OCI-M1 (cell line): ENCODE measurements around the gene IGFBP4.

ENCODE experiments used
- DNase-seq: peaks from one replicate; lab custom pipeline; 2025; lab: John Stamatoyannopoulos, UW

The IGFBP4 gene

DNA sequence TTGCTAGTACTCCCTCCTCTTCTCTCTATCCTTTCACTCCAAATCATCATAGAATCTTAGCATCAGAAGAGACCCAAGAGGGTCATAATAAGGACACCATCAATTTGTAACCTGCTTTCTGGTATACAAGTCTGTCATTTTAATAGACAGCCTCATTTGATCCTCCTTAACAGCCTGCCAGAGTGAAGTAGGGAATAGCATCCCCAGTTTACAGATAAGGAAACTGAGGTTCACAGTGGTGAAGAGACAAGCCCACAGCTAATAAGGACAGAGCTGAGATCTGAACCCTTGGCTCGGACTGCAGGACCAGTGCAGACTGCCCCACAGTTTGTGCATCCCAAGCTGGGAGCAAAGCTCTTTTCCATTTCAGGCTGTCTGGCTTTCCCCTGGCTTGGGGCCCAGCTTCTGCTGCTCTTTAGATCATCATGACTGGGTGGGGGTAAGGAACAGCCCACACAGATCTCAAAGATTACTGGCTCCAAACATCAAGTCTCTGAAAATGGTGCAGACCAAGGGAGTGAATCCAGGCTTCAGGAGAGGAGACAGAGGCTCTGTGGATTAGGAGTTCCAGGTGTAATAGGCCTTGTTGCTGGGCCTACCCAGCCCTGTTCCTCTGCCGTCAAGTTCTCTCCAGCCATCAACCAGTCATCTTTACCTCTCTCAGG lies 10.3 kb upstream of the IGFBP4 start:
- no peak for DNase-seq

GRCh38 chr17:40433551-40434415 lies 9.5 kb upstream of the IGFBP4 start:
- peak; percentile 70 for DNase-seq

- DNase-seq, result no peak
These were observed 6.6 kb upstream of the IGFBP4 start for GRCh38 chr17:40436636-40437035.

GRCh38 chr17:40437095-40437732 lies 6.0 kb upstream of the IGFBP4 start:
- DNase-seq, result peak; percentile 76

- no peak for DNase-seq
These were observed 3.1 kb upstream of the IGFBP4 start for GRCh38 chr17:40440166-40440565.

GRCh38 chr17:40442392-40443195 lies 656 bp upstream of the IGFBP4 start:
- DNase-seq, result peak; percentile 78

- no peak for DNase-seq
These were observed 994 bp downstream of the IGFBP4 start for GRCh38 chr17:40443988-40444899.

GRCh38 chr17:40445751-40446468 lies 2.7 kb downstream of the IGFBP4 start:
- DNase-seq, result peak; percentile 34

DNA sequence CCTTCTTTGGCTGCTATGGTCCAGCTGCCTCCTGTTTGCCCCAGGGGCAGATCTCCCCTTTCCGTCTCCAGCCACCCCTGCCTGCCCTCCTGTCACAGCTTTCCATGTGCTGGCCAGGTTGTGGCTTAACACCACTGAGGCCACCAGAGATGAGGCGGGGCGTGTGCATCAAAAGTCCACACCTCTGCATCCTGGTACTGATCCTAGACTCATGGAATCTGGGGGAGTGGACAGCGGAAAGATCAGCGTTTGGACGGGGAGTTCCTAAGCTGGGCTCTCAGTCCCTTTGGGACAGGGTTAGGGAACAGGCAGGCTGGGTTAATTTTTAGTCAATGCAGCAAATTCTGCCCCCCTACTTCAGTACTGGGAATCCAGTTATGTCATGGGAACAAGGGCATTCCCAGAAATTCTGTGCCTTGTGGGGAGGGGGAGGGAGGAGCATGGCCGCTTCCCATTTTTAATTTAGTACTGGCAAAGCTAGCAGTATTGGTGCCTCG lies 3.9 kb downstream of the IGFBP4 start:
- DNase-seq, result no peak

- DNase-seq, result no peak
These were observed 4.6 kb downstream of the IGFBP4 start for GRCh38 chr17:40447806-40448205.

GRCh38 chr17:40448213-40448638 lies 5.0 kb downstream of the IGFBP4 start:
- no peak for DNase-seq

GRCh38 chr17:40448639-40449261 lies 5.5 kb downstream of the IGFBP4 start:
- DNase-seq, result no peak

DNA sequence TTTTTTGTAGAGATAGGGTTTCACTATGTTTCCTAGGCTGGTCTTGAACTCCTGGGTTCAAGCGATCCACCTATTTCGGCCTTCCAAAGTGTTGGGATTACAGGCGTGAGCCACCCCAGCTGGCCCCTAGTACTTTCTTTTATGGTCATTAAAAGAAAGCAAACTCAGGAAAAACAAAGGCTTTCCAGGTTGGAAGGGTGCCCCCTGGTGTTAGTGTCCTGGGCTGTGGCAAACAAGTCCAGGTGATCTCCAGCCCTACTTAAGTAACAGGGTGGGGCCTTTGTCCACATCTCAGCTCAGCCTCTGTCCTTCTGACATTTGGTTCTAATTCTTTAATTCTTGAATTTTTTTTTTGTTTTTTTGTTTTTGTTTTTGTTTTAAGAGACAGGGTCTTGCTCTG lies 6.9 kb downstream of the IGFBP4 start:
- DNase-seq, result peak; percentile 72

GRCh38 chr17:40451420-40451819 lies 8.2 kb downstream of the IGFBP4 start:
- DNase-seq, result no peak

DNA sequence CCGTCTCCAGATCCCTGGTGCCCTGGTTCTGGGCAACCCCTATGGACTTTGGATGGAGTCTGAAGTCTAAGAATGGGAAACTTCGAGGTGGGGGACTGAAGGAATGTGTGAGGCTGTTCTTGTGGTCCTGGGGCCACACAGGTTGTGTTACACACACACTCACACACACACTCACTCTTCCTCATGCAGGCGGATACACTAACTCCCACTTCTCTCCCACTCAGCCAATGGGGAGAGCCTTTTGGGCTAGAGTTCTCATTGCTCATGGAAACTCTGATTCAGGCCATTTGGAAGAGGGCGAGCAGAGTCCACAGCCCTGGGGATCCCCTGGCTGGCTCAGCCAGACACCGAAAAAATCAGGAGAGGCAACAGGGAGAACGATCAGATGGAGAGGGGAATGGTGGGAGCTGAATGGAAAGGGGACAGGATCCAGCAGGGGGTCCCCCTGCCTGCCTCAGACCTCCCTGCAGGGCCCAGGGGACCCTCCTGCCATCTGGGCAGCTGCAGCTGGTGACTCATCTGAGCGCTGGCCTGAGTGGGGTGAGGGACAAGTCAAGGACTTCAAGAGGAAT lies 9.1 kb downstream of the IGFBP4 start:
- no peak for DNase-seq

- DNase-seq, result no peak
These were observed 9.7 kb downstream of the IGFBP4 start for GRCh38 chr17:40452921-40453378.

- no peak for DNase-seq
These were observed 10.8 kb downstream of the IGFBP4 start for GRCh38 chr17:40453881-40454612.

GRCh38 chr17:40454613-40454995 lies 11.4 kb downstream of the IGFBP4 start:
- no peak for DNase-seq
